ENCODE data around the gene URM1.

URM1 gene

GRCh38 chr9:128384801-128385495 is 13.8 kb downstream of the URM1 start:
- TF ChIP-seq, protein P1, sequence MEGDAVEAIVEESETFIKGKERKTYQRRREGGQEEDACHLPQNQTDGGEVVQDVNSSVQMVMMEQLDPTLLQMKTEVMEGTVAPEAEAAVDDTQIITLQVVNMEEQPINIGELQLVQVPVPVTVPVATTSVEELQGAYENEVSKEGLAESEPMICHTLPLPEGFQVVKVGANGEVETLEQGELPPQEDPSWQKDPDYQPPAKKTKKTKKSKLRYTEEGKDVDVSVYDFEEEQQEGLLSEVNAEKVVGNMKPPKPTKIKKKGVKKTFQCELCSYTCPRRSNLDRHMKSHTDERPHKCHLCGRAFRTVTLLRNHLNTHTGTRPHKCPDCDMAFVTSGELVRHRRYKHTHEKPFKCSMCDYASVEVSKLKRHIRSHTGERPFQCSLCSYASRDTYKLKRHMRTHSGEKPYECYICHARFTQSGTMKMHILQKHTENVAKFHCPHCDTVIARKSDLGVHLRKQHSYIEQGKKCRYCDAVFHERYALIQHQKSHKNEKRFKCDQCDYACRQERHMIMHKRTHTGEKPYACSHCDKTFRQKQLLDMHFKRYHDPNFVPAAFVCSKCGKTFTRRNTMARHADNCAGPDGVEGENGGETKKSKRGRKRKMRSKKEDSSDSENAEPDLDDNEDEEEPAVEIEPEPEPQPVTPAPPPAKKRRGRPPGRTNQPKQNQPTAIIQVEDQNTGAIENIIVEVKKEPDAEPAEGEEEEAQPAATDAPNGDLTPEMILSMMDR (IDR thresholded peaks at IDR 0.05; ENCODE audit: control insufficient read depth, extremely low read depth, insufficient read depth), result no peak
- no peak for DNase-seq (ENCODE audit: low read depth)
- no peak overlapping the region for H3K4me3 ChIP-seq (ENCODE audit: low read depth, low read length)

- no peak overlapping the region for H3K4me3 ChIP-seq (ENCODE audit: low read depth, low read length)
- TF ChIP-seq, protein P1 (IDR thresholded peaks at IDR 0.05; ENCODE audit: control insufficient read depth, extremely low read depth, insufficient read depth), result no peak
- no peak for DNase-seq (ENCODE audit: low read depth)
Observed at GRCh38 chr9:128385496-128386460, 14.6 kb downstream of the URM1 start.

GRCh38 chr9:128388150-128388549 is 17.0 kb downstream of the URM1 start:
- TF ChIP-seq, protein P1 (IDR thresholded peaks at IDR 0.05; ENCODE audit: control insufficient read depth, extremely low read depth, insufficient read depth), result no peak
- no peak overlapping the region for H3K4me3 ChIP-seq (ENCODE audit: low read depth, low read length)
- DNase-seq (ENCODE audit: low read depth), result no peak

GRCh38 chr9:128389395-128390149 is 18.4 kb downstream of the URM1 start:
- H3K4me3 ChIP-seq (ENCODE audit: low read depth, low read length), result no peak overlapping the region
- no peak for DNase-seq (ENCODE audit: low read depth)
- TF ChIP-seq, protein P1 (IDR thresholded peaks at IDR 0.05; ENCODE audit: control insufficient read depth, extremely low read depth, insufficient read depth), result no peak

DNA sequence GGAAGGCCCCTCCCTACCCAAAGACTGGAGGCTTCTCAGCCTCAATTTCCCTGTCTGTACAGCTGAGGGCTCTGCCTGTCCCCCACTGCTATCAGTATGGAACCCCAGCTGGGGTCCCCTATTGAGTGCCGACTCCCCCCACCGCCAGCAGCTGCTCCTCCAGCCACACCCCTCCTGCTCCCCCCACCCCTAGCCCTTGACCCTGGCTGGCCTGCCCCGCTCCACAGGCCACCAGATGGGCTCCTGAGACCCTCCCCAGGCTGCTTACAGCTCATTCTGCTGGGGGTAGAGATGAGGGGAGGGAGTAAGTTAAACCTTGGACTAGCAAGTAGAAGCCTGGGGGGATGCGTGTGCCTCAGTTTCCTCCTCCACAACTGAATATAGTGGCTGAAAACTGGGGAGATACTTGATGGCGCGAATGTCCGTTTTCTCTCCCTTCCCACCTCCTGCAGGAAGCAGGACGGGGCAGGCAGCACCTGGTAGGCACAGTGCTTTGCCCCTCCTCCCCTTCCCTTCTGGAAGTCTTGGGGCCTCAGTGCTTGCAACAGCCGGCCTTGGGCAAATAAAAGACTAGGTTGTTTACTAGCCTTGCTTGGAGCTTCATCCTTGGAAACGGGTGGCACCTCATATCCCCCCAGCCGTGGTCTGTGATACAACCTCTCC is 19.1 kb downstream of the URM1 start:
- H3K4me3 ChIP-seq (ENCODE audit: low read depth, low read length), result no peak overlapping the region
- TF ChIP-seq, protein P1 (IDR thresholded peaks at IDR 0.05; ENCODE audit: control insufficient read depth, extremely low read depth, insufficient read depth), result no peak
- DNase-seq (ENCODE audit: low read depth), result no peak
